Measurements from ENCODE around the gene ZNF579. TPM values are rescaled to one million over a fixed set of nuclear protein-coding genes. Genes with fewer than 3 reads are reported as not detected.
"Not testable (repeated sequence)": the region's sequence is repeated elsewhere in the genome, so short reads cannot be mapped to it uniquely, and the experiment has no call there.

The ZNF579 gene
- total and polyA plus RNA-seq, 10 of the 15 experiments (the other 5 are each of a cell fraction or from before 2014, with no cell fraction given), result 0.11 to 11.7 (median 1.5) TPM

DNA sequence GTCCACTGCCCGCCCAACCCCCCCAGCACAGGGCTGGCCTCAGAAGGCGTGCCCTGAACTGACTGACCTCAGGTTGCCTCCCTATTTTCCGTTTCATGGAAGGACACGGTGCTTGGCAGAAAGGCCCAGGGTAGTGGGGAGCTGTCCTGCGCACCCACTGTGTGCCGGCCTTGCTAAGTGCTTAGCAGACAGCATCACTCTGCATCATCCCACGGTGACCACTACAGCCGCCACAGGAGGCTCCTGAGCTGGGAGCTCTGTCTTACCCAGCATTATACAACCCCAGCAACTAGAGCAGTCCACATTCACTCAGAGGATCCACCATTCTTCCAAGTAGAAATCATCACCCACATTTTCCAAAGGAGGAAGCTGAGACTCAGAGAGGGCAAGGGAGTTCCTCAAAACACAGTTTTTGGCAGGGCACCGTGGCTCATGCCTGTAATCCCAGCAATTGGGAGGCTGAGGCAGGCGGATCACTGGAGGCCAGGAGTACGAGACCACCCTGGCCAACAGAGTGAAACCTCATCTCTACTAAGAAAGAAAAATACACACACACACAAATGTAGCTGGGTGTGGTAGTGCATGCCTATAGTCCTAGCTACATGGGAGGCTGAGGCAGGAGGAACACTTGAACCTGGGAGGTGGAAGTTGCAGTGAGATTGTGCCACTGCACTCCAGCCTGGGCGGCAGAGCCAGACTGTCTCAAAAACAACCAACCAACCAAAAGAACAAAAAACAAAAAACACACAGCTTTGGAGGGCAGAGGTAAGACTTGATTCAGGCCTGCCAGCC is 45.3 kb downstream of the ZNF579 start (continued):
- no peak for TF ChIP-seq POLR2AphosphoS2 (IDR thresholded peaks at IDR 0.05; ENCODE audit: low read depth, low read length)

DNA sequence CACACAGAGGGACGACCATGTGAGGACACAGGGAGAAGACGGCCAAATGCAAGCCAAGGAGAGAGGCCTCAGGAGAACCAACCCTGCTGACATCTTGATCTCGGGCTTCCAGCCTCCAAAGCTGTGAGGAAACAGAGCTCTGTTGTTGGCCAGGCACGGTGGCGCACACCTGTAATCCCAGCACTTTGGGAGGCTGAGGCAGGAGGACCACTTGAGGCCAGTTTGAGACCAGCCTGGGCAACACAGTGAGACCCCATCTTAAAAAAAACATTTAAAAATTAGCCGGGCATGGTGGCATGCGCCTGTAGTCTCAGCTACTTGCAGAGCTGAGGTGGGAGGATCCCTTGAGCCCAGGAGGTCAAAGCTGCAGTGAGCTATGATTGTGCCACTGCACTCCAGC is 46.4 kb downstream of the ZNF579 start:
- H4K20me1 ChIP-seq (ENCODE audit: control insufficient read depth, insufficient read depth); intact Hi-C loops (cut with micrococcal nuclease; ENCODE audit: unreplicated experiment); H3K4me3 ChIP-seq; BruUV-seq (replicated peaks); RAD21 ChIA-PET (ENCODE audit: unreplicated experiment); H3K4me1 ChIP-seq (ENCODE audit: control insufficient read depth, insufficient read depth, low read length); H3K27ac ChIP-seq (ENCODE audit: control insufficient read depth, insufficient read depth); H3K36me3 ChIP-seq (ENCODE audit: control insufficient read depth in 2 of 2, insufficient read depth in 2 of 2, low read length in 1 of 2); FAIRE-seq; H3K9ac ChIP-seq (ENCODE audit: control insufficient read depth, insufficient read depth, low read length); POLR2A ChIA-PET; H2AFZ ChIP-seq (ENCODE audit: control insufficient read depth, low read depth, low read length); H3K79me2 ChIP-seq (ENCODE audit: control insufficient read depth, insufficient read depth, low read length); H3K27me3 ChIP-seq (replicated peaks in 1 of 2; ENCODE audit: control insufficient read depth in 2 of 2, insufficient read depth in 2 of 2, low read length in 1 of 2); H3K9me3 ChIP-seq (replicated peaks; ENCODE audit: control insufficient read depth, insufficient read depth, low read length); ATAC-seq; H3K4me2 ChIP-seq (ENCODE audit: control insufficient read depth, insufficient read depth); SMC1A ChIA-PET (ENCODE audit: uncharacterized antibody, unreplicated experiment); DNase-seq (ENCODE audit: low read depth, low spot score); in situ Hi-C loops (cut with MboI): not testable (repeated sequence)
- 39% methylated on average over 7 of the region's 7 CpGs for WGBS (ENCODE audit: insufficient coverage, insufficient replicate concordance, low lambda C conversion rate, missing lambda C conversion rate)
- CTCF ChIA-PET, result interaction anchor here (0.6 kb wide), 1 partner anchor 97 kb away, joined by 3 read pairs; no protein-coding TSS in a partner anchor

DNA sequence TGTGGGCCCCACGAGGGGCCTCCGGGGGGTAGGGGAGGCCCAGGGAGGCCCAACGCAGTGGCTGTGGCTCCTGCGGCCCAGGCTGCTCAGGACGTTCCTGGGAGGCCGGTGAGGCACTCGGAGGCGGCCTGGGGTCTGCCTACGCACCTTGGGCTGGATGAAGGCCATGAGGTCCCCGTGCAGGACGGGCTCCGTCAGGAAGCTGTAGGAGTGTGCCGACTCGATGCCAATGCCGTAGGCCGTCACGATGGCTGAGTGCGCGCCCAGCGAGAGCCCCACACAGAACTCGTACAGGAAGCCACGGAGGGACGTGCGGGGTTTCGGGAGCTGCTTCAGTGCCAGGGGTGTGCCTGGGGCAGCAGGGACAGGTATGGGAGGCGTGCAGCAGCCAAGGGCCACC is 49.7 kb downstream of the ZNF579 start:
- TF ChIP-seq ZNF207 (IDR thresholded peaks at IDR 0.05; ENCODE audit: borderline replicate concordance) (no peak), SREBF1 (IDR thresholded peaks at IDR 0.05; ENCODE audit: low read length) (no peak), CBFB (IDR thresholded peaks at IDR 0.05; ENCODE audit: low read depth) (no peak), ZSCAN29 (IDR thresholded peaks at IDR 0.05) (no peak), ZZZ3 (IDR thresholded peaks at IDR 0.05; ENCODE audit: control insufficient read depth, insufficient read length, low read depth) (no peak)
- TF ChIP-seq, protein P1, sequence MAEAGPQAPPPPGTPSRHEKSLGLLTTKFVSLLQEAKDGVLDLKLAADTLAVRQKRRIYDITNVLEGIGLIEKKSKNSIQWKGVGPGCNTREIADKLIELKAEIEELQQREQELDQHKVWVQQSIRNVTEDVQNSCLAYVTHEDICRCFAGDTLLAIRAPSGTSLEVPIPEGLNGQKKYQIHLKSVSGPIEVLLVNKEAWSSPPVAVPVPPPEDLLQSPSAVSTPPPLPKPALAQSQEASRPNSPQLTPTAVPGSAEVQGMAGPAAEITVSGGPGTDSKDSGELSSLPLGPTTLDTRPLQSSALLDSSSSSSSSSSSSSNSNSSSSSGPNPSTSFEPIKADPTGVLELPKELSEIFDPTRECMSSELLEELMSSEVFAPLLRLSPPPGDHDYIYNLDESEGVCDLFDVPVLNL (IDR thresholded peaks at IDR 0.05; ENCODE audit: low read depth, low read length), result no peak
- 49% methylated on average over 26 of the region's 26 CpGs for WGBS (ENCODE audit: insufficient coverage, insufficient replicate concordance, low lambda C conversion rate, missing lambda C conversion rate)
- no peaks in the 10 kb centered on the region; the same call in 2 of the 3 replicates for H3K9me3 ChIP-seq (replicated peaks; ENCODE audit: control insufficient read depth, insufficient read depth, low read length)
- H3K27me3 ChIP-seq (replicated peaks in 1 of 2; ENCODE audit: control insufficient read depth in 2 of 2, insufficient read depth in 2 of 2, low read length in 1 of 2), result no peaks in the 10 kb centered on the region
- DNase-seq (ENCODE audit: low read depth, low spot score) (no peak), ATAC-seq (no peak), FAIRE-seq (no peak)
- H3K4me3 ChIP-seq, result no peak overlapping the region
- H2AFZ ChIP-seq (ENCODE audit: control insufficient read depth, low read depth, low read length), result no peak overlapping the region
- no peaks in the 10 kb centered on the region for H3K79me2 ChIP-seq (ENCODE audit: control insufficient read depth, insufficient read depth, low read length)
- no peak overlapping the region for H3K9ac ChIP-seq (ENCODE audit: control insufficient read depth, insufficient read depth, low read length)
- H3K4me1 ChIP-seq (ENCODE audit: control insufficient read depth, insufficient read depth, low read length), result no peaks in the 10 kb centered on the region
- POLR2A ChIA-PET, result interaction anchor here (0.5 kb wide), 1 partner anchor 67 kb away, joined by 3 read pairs; no protein-coding TSS in a partner anchor
- in situ Hi-C loops (cut with MboI) (no loop called here), intact Hi-C loops (cut with micrococcal nuclease; ENCODE audit: unreplicated experiment) (no loop called here)
- no peaks in the 10 kb centered on the region for H3K36me3 ChIP-seq (ENCODE audit: control insufficient read depth in 2 of 2, insufficient read depth in 2 of 2, low read length in 1 of 2)
- no peaks in the 10 kb centered on the region for H4K20me1 ChIP-seq (ENCODE audit: control insufficient read depth, insufficient read depth)
- BruUV-seq (replicated peaks), result no TSS peak
- no peak overlapping the region for H3K4me2 ChIP-seq (ENCODE audit: control insufficient read depth, insufficient read depth)
- H3K27ac ChIP-seq (ENCODE audit: control insufficient read depth, insufficient read depth), result no peak overlapping the region
- SMC1A ChIA-PET (ENCODE audit: uncharacterized antibody, unreplicated experiment), result no interaction called here
- CTCF ChIA-PET, result interaction anchor here (1.0 kb wide), 1 partner anchor 40 kb away, joined by 3 read pairs; no protein-coding TSS in a partner anchor
- RAD21 ChIA-PET (ENCODE audit: unreplicated experiment), result no interaction called here
